ENCODE results near the gene CAVIN3.
"Not testable (repeated sequence)": the region's sequence is repeated elsewhere in the genome, so short reads cannot be mapped to it uniquely, and the experiment has no call there.

The CAVIN3 gene

DNA sequence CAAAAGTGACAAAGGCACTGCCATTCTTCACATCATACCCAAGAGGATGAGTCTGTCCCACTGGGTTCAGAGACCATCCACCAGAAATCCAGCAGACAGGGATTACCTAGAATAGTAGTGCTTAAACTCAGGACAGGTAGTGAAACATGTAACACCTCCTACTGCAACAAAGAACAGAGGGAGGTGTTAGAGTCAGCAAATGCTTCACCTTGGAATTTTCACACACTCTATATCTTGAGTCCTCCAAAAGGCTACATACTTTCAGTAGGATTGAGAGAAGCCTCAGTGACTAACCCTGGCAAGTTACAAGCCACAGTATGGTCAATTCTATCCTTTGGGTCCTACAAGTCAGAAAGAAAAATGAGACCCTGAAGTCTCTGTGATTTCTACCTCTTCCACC, 6.0 kb upstream of the CAVIN3 start:
- DNase-seq (ENCODE audit: low read depth in 3 of 3), result no peak

DNA sequence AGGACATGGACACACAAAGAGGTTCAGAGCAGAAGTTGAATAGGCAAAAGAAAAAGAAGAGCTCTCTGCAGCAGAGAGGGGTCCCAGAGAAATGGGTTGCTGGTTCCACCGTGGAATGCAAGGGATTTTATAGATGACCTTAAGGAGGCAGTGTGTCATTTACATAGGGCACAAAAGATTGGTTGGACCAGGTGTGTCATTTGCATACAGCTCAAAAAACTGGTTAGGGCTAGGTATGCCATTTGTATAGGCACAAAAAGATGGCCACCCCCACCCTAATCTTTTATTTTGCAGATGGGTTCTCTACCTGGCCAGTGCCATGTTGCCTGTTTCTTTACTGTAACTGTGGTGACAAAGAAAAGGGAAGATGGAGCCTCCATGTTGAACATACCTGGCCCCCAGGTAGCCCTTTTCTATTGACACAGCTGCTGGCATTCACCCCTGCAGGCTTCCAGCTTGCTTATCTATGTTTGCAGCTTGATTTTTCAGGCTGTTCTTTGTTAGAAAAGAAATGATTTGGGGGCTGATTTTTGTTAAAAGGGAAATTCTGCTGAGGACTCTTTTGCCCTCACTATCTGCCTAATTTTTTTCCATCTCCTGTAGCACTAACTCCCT, 3.1 kb upstream of the CAVIN3 start:
- no peak for DNase-seq (ENCODE audit: low read depth in 3 of 3)

DNA sequence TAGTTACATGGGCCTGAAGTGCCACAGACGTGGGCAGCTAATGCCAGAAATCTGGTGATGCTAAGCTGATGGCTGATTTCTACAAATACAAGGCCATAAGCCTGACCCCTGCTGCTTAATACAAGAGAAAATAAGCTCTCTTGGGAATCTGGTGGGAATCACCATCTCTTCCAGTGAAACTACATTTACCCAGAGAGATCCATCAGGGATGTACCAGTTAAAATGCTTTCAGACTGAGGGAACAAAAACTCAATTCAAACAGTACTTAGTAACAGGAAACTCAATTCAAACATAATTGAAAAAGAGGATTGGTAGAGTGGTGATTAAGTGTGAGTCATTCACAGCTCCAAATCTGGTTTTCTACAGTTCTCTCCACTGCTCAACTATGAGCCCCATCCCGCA, 1.7 kb upstream of the CAVIN3 start:
- peak in 1 of 3 experiments; percentile 16 for DNase-seq (ENCODE audit: low read depth in 3 of 3)

DNA sequence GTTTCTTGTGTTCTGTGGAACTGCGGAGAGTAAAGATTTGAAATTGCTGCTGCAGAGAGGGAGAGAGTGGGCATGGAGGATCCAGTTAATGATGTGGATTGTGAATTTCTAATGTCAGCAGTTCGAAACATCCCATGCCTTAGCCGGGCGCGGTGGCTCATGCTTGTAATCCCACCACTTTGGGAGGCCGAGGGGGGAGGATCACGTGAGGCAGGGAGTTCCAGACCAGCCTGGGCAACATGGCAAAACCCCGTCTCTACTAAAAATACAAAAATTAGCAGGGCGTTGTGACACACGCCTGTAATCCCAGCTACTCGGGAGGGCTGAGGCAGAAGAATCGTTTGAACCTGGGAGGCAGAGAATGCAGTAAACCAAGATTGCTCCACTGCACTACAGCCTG, 1.1 kb upstream of the CAVIN3 start:
- DNase-seq (ENCODE audit: low read depth in 3 of 3), result no peak

DNA sequence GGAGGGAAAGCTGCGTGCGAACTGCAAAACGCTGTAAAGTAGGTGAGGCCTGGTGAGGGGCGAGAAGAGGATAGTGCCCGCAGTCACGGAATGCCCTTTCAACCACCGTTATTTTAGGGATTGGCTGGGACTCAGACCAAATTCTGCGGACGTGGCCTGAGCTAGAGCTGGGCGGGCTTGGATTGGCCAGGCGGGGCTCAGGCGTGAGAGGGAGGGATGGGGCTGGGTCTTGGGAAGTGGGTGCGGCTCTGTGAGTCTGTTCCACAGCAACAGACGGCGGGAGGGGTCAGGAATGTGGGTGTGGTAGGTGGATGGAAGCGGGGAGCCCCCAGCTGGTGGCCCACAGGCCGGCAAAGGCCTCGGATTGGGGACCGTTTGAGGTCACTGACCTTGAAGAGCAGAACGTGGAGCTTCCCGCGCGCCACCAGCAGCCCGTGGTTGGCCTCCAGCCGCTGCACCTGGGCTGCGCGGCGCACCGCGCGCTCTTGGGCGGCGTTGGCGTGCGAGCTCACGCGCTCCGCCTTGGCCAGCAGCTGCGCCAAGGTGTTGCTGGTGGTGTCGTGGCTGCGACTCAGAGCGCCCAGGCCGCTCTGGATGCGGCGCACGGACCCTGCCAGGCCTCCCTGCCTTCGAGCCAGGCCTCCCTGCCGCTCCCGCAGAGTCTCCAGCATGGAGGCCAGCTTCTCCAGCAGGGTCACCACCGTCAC, 444 bp downstream of the CAVIN3 start:
- DNase-seq (ENCODE audit: low read depth in 3 of 3), result peak in 1 of 3 experiments; percentile 53

DNA sequence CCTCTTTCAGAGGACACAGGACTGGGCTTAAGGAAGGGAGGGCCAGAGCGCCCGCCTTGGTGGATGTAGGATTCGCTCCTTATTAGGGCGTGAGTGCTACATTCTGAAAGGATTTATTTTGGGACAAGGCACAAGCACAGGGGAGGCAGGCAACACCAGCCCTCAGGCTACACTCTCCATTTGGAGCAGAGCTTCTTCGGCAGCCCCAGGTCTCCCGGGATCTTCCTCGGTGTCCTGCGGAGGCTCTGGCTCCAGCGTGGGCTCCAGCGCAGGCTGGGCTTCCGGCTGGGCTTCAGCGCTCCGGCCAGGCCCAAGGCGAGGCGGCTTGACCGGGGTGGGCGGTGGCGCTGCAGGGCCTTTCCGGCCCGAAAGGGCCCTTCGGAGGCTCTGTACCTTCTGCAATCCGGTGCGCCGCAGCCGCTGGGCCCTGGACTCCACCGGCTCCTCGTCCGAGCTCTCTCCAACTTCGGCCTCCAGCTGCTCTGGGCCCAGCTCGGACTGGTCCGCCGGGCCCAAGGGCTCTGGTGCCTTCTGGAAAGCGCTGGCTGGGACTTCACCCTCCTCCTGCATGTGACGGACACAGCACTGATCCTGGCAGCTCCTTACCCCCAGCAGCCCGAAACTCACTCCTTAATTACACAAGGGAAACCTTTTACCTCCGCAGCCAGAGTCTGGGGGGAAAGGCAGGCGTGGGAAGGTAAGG, 1.1 kb downstream of the CAVIN3 start:
- no peak for DNase-seq (ENCODE audit: low read depth in 3 of 3)

DNA sequence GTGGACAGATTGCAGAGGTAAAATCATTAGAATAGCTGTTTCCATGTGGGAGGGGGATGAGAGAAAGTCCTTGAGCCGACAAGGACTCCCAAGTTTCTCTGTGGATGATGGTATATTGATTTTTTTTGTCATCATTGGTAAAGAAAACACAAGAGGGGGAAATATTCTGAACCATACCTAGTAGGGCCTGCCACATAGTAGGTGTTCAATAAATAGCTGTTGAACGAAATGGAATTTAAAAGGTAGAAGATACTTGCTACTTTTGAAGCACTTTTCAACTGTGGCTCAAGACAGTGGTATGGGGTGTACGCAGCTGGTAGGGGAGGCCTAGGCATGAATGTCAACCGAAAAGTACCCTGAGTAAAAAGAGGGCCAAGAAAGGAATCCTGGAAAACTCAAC, 2.1 kb downstream of the CAVIN3 start:
- no peak for DNase-seq (ENCODE audit: low read depth in 3 of 3)

DNA sequence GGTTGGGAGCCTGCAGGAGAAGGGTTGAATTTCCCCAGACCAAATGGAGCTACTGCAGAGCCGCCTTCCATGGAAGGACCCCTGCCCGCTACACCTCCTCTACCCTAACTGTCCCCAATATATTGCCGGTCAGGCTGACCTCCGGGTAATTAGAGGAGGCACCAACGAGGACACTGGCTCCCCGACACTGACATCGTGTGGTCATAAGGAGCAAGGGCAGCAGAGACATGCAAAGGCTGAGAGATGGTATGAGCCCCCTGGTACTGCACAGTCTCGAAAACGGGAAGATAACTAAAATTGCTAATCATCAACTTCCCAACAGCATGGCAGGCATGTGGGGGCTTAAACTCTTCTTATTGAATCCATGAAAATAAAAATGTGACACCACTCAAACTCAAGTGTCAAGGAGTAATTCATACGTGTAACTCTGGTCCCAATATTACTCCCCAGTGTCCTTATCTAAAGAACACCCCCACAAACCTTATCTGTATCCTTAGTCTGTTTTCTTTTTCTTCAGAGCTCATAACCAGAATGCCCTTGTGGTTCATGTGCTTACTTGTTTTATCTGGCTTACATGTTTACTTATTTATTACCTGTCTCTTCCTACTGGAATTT, 4.4 kb downstream of the CAVIN3 start:
- peak in 1 of 3 experiments; percentile 20 for DNase-seq (ENCODE audit: low read depth in 3 of 3)

DNA sequence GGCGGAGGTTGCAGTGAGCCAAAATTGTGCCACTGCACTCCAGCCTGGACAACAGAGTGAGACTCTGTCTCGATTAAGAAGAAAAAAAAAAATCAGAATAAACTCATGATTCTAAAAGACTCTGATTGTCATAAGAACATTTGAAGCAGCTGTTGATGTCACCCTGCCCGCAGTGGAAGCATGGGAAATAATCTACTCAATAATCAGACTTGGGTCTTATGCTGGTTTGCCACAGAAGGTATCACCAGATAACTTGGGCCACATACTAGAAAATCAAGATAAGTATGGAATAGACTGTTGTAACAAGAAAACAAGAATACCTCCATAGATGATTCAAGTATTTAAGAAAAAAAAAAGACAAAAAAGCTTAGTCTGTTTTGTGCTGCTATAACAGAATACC, 8.2 kb downstream of the CAVIN3 start:
- no peak for DNase-seq (ENCODE audit: low read depth in 3 of 3)

DNA sequence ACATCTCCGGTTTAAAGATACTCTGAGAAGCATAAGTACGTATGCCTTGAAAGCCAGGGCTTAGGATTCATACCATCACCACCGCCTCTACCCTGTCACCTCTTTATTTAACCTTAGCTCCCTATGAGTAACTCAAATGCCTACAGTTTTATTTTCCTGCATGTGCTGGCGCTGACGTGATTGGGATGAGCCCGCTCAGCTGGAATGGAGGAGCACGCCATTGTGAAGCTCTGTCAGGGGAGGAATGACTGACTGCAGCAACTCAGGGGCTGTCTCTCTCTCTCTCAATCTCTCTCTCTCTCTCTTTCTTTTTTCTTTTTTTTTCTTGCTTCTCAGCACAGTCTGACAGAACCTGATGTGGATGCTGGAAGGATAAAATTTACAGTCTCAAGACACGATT, 12.4 kb downstream of the CAVIN3 start:
- no peak for DNase-seq (ENCODE audit: low read depth in 3 of 3)

DNA sequence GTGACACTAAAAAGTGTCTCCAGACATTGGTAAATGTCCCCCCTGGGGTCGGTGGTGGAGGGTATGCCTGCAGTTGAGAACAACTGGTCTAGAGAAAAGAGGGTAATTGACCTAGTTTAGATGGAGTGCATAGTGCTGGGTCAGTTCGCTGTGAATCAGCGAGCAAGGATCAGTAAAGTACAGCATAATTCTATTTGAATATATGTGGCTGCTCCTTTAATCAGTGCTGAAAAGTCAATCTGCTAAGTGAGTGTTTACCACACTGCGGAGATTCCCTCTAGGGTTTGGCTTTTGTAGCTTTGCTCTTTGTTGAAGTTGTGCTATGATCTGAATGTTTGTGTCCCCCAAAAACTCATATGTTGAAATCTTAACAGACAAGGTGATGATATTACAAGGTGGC, 15.0 kb downstream of the CAVIN3 start:
- no peak for DNase-seq (ENCODE audit: low read depth in 3 of 3)

DNA sequence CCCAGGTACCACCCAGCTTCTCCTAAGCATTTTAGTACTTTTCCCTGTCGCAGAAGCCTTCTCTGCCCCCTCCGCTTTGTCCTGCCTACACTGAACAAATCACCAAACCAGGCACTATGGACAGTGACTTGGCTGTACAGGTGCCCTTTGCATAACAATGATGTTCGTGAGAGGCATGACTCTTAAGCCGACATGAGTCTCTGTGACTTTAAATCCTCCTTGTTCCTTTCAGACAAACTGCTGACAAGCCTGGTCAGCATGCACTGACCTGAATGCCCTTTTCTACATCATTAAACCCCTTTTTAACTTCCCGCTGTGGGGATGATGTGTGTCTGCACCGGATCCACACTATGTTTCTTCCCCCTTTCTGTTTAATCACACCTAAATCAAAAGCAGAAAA, 16.6 kb downstream of the CAVIN3 start:
- DNase-seq (ENCODE audit: low read depth in 3 of 3), result no peak

DNA sequence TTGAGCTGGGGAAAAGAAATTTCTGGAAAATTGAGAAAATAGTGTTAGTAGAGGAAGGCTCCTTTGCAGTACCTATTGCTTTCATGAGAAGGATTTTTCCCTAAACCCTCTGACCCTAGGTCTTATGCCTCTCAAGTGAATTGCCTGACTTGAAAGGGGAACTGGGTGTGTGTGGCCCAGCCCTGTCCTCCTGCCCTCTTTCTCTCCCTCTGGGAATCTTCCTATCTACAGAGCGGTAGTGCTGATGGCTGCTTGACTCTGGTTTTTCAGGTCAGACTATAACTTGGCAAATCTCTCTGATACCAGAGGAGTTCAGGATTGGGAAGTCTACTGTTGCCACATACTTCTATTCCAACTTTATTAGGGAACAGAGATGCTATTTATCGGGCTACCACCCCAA, 19.2 kb downstream of the CAVIN3 start:
- no peak for DNase-seq (ENCODE audit: low read depth in 3 of 3)

DNA sequence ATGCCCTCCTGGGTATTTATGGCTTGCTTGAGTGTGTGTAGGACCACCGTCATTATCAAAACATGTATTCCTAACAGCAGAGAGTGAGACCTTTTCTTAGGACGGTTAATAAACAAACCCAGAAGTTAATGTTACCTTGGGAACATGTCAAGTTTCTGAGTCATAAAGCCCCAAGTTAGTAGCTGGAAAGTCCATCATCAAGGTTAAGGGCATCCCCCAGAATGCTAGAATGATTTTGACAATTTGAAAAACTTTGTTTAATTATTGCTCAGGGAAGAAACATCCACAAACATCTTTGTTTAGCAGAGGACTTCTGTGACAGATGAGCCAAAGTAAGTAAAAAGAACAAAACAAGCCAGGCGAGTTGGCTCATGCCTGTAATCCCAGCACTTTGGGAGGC, 20.0 kb downstream of the CAVIN3 start:
- DNase-seq (ENCODE audit: low read depth in 3 of 3), result no peak

DNA sequence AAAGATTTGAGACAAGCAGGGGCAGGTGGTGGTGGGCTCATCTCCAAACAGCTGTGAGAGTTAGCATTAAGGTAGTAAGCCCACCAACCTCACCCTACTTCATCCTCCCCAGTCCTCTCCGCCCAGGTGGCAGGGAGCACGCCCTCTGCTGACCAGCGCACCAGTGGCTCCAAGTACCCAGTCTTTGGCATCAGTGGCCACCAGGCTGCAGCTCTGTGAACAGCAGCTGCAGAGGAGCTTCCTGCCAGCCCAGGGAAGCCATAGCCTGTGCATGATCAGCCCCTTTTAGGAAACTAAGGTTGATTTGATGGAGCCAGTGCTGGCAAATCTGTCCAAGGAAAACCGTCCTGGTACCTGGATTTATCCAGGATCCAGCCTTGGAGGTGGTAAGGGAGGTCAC, 21.7 kb downstream of the CAVIN3 start:
- no peak for DNase-seq (ENCODE audit: low read depth in 3 of 3)

DNA sequence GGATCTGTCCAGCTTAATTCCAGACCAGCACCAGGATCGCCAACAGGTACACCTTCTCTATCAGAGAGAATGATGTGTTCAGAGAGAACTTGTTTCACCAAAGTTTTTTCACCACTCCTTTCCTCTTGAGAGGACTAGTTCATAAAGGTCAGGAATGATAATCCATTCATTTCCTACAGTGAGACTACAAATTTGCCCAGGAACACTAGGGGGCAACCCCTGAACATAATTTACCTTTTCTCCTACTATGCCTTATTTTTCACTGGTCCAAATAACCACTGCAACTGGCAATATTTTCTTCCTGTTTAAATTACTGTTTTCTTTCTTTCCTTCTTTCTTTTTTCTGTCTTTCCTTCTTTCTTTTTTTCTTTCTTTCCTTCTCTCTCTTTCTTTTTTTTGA, 22.5 kb downstream of the CAVIN3 start:
- no peak for DNase-seq (ENCODE audit: low read depth in 3 of 3)

DNA sequence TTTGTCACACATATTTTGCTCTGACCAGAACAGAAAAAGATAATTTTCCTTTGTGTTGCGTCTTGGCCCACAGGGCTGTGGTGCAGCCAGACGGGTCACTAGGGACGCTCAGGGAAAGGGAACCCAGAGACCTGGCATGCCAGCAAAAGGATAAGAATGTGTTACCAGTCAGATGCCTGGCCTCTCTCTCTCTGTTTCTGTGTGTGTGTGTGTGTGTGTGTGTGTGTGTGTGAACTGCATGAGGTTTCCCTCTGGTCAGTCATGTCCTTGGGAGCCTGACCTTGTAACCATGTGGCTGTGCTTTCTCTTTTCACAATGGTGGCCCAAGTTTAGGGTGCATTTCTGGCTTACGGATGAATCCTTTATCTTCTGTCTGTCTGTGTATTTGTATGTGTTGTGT, 35.3 kb downstream of the CAVIN3 start:
- no peak for DNase-seq (ENCODE audit: low read depth in 3 of 3)

DNA sequence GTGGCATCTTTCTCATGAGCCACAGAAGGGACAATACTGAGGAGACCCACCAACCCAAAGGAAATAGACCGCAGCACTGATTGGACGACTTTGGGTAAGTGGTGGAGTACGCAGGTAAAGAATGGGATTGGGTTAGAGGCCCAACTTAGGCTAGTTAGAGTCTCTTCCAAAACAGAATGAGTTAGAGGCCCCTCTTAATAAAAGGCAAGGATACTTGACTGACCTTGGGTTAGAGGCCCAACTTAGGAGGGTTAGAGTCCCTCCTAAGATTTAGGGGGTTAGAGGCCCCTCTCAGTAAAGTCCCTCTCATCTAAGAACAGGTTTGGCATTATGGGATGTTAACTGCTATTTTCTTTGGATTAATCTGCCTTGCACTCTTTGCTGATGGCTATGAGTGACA, 36.1 kb downstream of the CAVIN3 start:
- no peak for DNase-seq (ENCODE audit: low read depth in 3 of 3)

DNA sequence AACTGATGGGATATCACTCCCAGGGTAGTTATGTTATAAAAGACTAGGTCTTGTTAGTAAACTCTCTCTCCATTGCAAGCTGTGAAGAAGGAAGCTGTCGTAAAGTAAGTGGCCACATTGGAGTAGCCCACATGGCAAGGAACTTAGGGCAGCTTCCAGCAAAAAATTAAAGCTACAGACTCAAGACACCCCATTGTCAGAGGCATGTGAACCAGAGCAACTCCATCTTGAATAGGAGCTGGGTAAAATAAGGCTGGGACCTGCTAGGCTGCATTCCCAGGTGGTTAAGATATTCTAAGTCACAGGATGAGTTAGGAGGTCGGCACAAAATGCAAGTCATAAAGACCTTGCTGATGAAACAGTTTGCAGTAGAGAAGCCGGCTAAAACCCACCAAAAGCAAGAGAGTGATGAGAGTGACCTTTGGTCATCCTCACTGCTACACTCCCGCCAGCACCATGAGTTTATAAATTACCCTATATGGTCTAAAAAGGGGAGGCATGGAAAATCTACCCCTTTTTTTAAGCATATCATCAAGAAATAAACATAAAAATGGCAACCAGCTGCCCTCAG, 36.8 kb downstream of the CAVIN3 start:
- DNase-seq (ENCODE audit: low read depth in 3 of 3), result no peak

DNA sequence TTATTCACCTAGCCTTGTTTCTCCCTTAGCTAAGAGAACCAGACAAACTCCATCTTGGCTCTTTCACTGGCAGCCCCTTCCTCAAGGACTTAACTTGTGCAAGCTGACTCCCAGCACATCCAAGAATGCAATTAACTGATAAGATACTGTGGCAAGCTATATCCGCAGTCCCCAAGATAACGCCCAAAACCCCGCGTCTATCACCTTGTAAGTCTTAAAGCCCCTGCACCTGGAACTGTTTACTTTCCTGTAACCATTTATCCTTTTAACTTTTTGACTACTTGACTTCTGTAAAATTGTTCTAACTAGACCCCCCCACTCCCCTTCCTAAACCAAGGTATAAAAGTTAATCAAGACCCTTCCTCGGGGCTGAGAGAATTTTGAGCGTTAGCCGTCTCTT, 39.5 kb downstream of the CAVIN3 start:
- not testable (repeated sequence) for DNase-seq (ENCODE audit: low read depth in 3 of 3)

DNA sequence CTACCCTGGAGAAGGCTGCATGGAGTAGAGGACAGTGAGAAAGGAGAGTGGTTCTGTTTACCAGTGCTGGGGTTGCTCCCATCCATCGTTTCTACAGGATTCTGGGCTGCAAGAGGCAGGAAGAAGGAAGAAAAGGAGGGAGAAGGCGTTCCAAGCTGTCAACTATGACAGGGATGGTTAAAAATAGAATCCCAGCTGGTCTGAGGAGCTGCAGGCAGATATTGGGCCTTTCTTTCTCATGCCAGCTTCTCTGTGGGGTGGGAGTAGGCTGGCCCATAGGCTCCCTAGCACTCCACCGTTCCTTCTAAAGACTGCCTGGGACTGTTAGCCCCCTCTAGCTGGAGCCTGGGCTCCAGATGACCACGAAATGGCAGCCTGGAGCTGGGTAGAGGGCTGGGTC, 47.1 kb downstream of the CAVIN3 start:
- DNase-seq (ENCODE audit: low read depth in 3 of 3), result no peak

DNA sequence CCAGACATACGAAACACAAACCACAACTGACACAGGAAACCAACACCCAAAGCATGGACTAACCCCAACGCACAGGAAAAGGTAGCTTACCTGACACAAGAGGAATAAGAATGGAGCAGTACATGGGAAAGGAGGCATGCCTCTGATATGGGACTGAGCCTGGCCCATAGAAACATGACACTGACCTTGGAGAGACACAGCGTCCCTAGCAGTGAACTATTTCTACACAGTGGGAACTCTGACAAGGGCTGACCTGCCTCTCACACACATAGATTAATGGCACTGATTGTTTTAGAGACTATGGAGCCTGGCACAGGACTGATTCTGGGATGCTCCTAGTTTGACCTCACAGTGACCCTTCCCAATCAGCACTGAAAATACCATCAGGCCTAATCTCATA, 48.7 kb downstream of the CAVIN3 start:
- DNase-seq (ENCODE audit: low read depth in 3 of 3), result no peak
